ENCODE measurements around the gene HERPUD2.

The HERPUD2 gene

DNA sequence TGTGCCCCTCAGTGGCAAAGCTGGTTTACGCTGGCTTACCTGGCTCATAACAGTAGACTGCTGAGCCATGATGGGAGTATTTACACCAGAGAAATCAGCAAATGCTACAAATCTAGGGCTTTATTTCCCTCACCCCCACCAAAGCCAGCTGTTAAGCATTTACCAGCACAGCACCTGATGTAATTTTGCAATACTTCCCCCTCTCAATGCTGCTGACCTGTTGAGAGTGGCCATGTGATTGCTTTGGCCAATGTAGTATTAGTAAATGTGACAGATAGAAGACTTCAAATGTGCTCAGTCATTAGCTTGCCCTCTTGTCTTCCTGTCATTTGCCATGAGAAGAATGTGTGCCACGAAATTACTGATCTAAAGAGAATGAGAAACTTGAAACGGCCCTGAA lies 46.6 kb downstream of the HERPUD2 start:
- no peak overlapping the region for H3K4me3 Mint-ChIP-seq
- TF ChIP-seq, protein P1, sequence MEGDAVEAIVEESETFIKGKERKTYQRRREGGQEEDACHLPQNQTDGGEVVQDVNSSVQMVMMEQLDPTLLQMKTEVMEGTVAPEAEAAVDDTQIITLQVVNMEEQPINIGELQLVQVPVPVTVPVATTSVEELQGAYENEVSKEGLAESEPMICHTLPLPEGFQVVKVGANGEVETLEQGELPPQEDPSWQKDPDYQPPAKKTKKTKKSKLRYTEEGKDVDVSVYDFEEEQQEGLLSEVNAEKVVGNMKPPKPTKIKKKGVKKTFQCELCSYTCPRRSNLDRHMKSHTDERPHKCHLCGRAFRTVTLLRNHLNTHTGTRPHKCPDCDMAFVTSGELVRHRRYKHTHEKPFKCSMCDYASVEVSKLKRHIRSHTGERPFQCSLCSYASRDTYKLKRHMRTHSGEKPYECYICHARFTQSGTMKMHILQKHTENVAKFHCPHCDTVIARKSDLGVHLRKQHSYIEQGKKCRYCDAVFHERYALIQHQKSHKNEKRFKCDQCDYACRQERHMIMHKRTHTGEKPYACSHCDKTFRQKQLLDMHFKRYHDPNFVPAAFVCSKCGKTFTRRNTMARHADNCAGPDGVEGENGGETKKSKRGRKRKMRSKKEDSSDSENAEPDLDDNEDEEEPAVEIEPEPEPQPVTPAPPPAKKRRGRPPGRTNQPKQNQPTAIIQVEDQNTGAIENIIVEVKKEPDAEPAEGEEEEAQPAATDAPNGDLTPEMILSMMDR (IDR thresholded peaks at IDR 0.05) = no peak
- peak overlapping the region; percentile 71 for H3K27ac Mint-ChIP-seq
- H3K4me1 Mint-ChIP-seq = peaks cover 16% of the 10 kb centered on the region
- peaks cover 54% of the 10 kb centered on the region for H3K36me3 Mint-ChIP-seq (ENCODE audit: low read depth)
- H3K27me3 Mint-ChIP-seq (ENCODE audit: low read depth, poor library complexity) = no peaks in the 10 kb centered on the region
- H3K9me3 Mint-ChIP-seq = peaks cover 32% of the 10 kb centered on the region
- DNase-seq = no peak

- Mint-ChIP-seq H3K27ac (peak overlapping the region; percentile 70), H3K4me3 (no peak overlapping the region)
Measured at GRCh38 chr7:35647171-35647574, 47.8 kb downstream of the HERPUD2 start.

DNA sequence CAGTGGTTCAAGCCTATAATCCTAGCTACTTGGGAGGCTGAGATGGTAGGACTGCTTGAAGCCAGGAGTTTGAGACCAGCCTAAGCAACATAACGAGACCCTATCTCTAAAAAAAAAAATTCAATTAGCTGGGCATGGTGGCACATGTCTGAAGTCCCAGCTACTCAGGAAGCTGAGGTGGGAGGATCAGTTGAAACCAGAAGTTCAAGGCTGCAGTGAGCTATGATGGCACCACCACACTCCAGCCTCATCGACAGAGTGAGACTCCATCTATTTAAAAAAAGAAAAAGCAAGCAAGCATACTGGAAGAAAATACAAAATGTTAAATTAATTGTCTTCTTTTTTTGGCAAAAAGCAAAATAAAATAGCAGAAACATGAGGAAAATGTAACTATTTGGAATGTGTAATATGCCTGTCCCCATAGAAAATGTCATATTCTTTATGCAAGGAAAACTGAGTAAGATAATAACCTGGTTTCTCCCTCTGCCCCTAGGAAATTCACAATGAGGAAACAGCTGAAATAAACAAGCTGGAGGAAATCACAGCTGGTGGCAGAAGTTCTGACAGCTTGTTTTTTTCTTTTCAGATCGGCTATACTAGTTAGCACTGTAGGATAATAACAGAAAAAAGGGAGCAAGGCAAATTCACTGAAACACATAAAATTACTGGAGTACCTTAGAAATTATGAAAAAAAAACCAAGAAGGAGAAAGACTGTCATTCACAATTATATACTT lies 48.5 kb downstream of the HERPUD2 start:
- Mint-ChIP-seq H3K36me3 (ENCODE audit: low read depth) (peaks cover 40% of the 10 kb centered on the region), H3K27me3 (ENCODE audit: low read depth, poor library complexity) (no peaks in the 10 kb centered on the region), H3K9me3 (peaks cover 16% of the 10 kb centered on the region), H3K4me1 (peaks cover 18% of the 10 kb centered on the region), H3K27ac (peak overlapping the region; percentile 84), H3K4me3 (no peak overlapping the region)
- DNase-seq = no peak
- TF ChIP-seq, protein P1 (IDR thresholded peaks at IDR 0.05) = no peak

More at GRCh38 chr7:35647171-35647574, 47.8 kb downstream of the HERPUD2 start:
- no peaks in the 10 kb centered on the region for H3K27me3 Mint-ChIP-seq (ENCODE audit: low read depth, poor library complexity)
- H3K4me1 Mint-ChIP-seq = peaks cover 16% of the 10 kb centered on the region
- peaks cover 21% of the 10 kb centered on the region for H3K9me3 Mint-ChIP-seq
- DNase-seq = no peak
- TF ChIP-seq, protein P1 (IDR thresholded peaks at IDR 0.05) = no peak
- H3K36me3 Mint-ChIP-seq (ENCODE audit: low read depth) = peaks cover 47% of the 10 kb centered on the region

GRCh38 chr7:35645691-35646090 lies 49.2 kb downstream of the HERPUD2 start:
- Mint-ChIP-seq H3K4me1 (peaks cover 21% of the 10 kb centered on the region), H3K9me3 (peaks cover 10% of the 10 kb centered on the region), H3K27ac (no peak overlapping the region), H3K27me3 (ENCODE audit: low read depth, poor library complexity) (no peaks in the 10 kb centered on the region), H3K36me3 (ENCODE audit: low read depth) (peaks cover 32% of the 10 kb centered on the region), H3K4me3 (no peak overlapping the region)
- DNase-seq = no peak
- TF ChIP-seq, protein P1 (IDR thresholded peaks at IDR 0.05) = no peak

DNA sequence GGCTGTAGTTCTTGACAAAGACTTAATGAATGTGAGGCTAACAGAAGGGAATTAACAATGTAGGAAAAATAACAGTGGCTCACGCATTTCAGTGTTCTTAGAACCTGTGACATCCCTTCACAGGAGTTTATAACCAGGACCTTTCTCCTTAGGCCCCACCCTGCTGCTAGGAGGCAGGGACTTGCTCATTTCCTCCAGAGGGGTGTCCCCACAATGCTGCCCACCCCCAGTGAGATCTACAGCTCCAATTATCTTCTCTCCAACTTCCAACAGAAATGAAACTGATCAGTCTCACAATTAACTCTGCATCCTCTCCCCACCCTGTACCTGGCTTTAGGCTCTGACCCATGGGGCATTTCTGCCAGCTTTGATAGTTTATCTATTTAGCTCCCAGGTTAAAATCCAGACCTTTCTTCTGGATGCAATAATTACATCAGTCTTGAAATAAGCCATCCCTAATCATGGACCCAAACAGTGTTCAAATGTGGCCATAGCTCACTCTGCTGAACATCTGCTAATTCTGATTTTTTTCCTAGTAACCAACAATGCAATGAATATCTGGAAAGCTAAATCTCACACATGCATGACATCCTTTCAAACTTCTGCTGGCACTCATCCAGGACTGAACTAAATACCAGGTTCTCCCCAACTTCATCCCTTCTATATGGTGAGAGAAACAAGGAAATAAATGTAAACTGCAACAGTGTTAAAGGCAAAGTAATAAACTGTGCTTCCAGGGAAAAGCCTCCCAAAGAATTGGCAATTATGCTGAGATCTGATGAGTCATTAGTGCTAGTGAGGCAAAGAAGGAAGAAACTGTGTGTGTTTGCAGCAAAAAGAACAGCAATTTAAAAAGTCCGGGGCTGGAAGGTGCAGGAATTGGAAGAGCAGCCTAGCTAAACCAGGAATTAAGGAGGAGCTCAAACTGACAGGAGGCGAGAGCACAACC lies 64.6 kb downstream of the HERPUD2 start:
- TF ChIP-seq, protein P1 (IDR thresholded peaks at IDR 0.05) = no peak

More for the DNA sequence above, 64.6 kb downstream of the HERPUD2 start:
- Mint-ChIP-seq H3K9me3 (no peaks in the 10 kb centered on the region), H3K4me1 (no peaks in the 10 kb centered on the region), H3K4me3 (no peak overlapping the region), H3K36me3 (ENCODE audit: low read depth) (peaks cover 39% of the 10 kb centered on the region), H3K27ac (peak overlapping the region; percentile 29), H3K27me3 (ENCODE audit: low read depth, poor library complexity) (no peaks in the 10 kb centered on the region)
- no peak for DNase-seq

Data from nephron progenitor cell (in vitro differentiated cells).